Measurements from ENCODE around the gene CCT3. TPM values are rescaled to one million over a fixed set of nuclear protein-coding genes. Genes with fewer than 3 reads are reported as not detected.

Gene CCT3
- total and polyA plus RNA-seq, 4 donors = 74.5 to 144 (median 119) TPM

- 94% methylated on average over 9 of the region's 9 CpGs for WGBS
- Histone ChIP-seq H3K27ac (ENCODE audit: low read depth in 1 of 2, low read length in 2 of 2) (no peak overlapping the region), H3K36me3 (ENCODE audit: control insufficient read depth in 4 of 4, insufficient read depth in 3 of 4, low read depth in 1 of 4, low read length in 3 of 4) (peaks cover 19 to 90% (median 76%) of the 10 kb centered on the region in 4 donors), H3K9ac (ENCODE audit: low read depth in 1 of 2, low read length in 2 of 2) (no peak overlapping the region), H3K27me3 (ENCODE audit: control insufficient read depth in 4 of 4, insufficient read depth in 4 of 4, low read length in 3 of 4) (no peaks in the 10 kb centered on the region), H3K9me3 (ENCODE audit: control insufficient read depth in 4 of 4, low read length in 3 of 4) (no peaks in the 10 kb centered on the region), H3K4me1 (ENCODE audit: control insufficient read depth in 4 of 4, insufficient read depth in 4 of 4, low read length in 3 of 4) (peaks cover 0 to 5% (median 2%) of the 10 kb centered on the region in 4 donors), H3K4me3 (ENCODE audit: low read depth in 1 of 3, low read length in 3 of 3) (no peak overlapping the region)
- DNase-seq (ENCODE audit: low spot score) = no peak
- no peak for TF ChIP-seq HNF4G (IDR thresholded peaks at IDR 0.05)
Measured at GRCh38 chr1:156263288-156263655, 74.8 kb downstream of the CCT3 start.

- WGBS = 89% methylated on average over 9 of the region's 9 CpGs
- no peak for TF ChIP-seq EGR1 (IDR thresholded peaks at IDR 0.05; ENCODE audit: low read depth in 2 of 2)
- TF ChIP-seq HNF4A (conservative IDR thresholded peaks at IDR 0.05) = no peak
- TF ChIP-seq ZBTB33 (IDR thresholded peaks at IDR 0.05) = no peak
- TF ChIP-seq GABPA (IDR thresholded peaks at IDR 0.05 in 1 of 2, conservative IDR thresholded peaks at IDR 0.05 in 1 of 2) = no peak
- TF ChIP-seq FOXA2 (IDR thresholded peaks at IDR 0.05) = no peak
- no peak for TF ChIP-seq YY1 (IDR thresholded peaks at IDR 0.05)
- TF ChIP-seq TAF1 (conservative IDR thresholded peaks at IDR 0.05) = no peak
- TF ChIP-seq MAX (IDR thresholded peaks at IDR 0.05) = no peak
- TF ChIP-seq RXRA (IDR thresholded peaks at IDR 0.05) = no peak
- DNase-seq (ENCODE audit: low spot score) = no peak
- Histone ChIP-seq H3K27me3 (ENCODE audit: control insufficient read depth in 4 of 4, insufficient read depth in 4 of 4, low read length in 3 of 4) (no peaks in the 10 kb centered on the region), H3K4me1 (ENCODE audit: control insufficient read depth in 4 of 4, insufficient read depth in 4 of 4, low read length in 3 of 4) (peaks cover 0 to 5% (median 2%) of the 10 kb centered on the region in 4 donors), H3K36me3 (ENCODE audit: control insufficient read depth in 4 of 4, insufficient read depth in 3 of 4, low read depth in 1 of 4, low read length in 3 of 4) (peaks cover 16 to 90% (median 76%) of the 10 kb centered on the region in 4 donors), H3K9me3 (ENCODE audit: control insufficient read depth in 4 of 4, low read length in 3 of 4) (no peaks in the 10 kb centered on the region), H3K9ac (ENCODE audit: low read depth in 1 of 2, low read length in 2 of 2) (no peak overlapping the region), H3K4me3 (ENCODE audit: low read depth in 1 of 3, low read length in 3 of 3) (no peak overlapping the region), H3K27ac (ENCODE audit: low read depth in 1 of 2, low read length in 2 of 2) (no peak overlapping the region)
Measured at GRCh38 chr1:156262461-156263287, 75.4 kb downstream of the CCT3 start.

- Histone ChIP-seq H3K27ac (ENCODE audit: low read depth in 1 of 2, low read length in 2 of 2) (no peak overlapping the region), H3K36me3 (ENCODE audit: control insufficient read depth in 4 of 4, insufficient read depth in 3 of 4, low read depth in 1 of 4, low read length in 3 of 4) (peaks cover 16 to 88% (median 66%) of the 10 kb centered on the region in 4 donors), H3K4me3 (ENCODE audit: low read depth in 1 of 3, low read length in 3 of 3) (no peak overlapping the region), H3K4me1 (ENCODE audit: control insufficient read depth in 4 of 4, insufficient read depth in 4 of 4, low read length in 3 of 4) (peaks cover 0 to 5% (median 2%) of the 10 kb centered on the region in 4 donors), H3K27me3 (ENCODE audit: control insufficient read depth in 4 of 4, insufficient read depth in 4 of 4, low read length in 3 of 4) (no peaks in the 10 kb centered on the region), H3K9ac (ENCODE audit: low read depth in 1 of 2, low read length in 2 of 2) (no peak overlapping the region), H3K9me3 (ENCODE audit: control insufficient read depth in 4 of 4, low read length in 3 of 4) (no peaks in the 10 kb centered on the region)
- 96% methylated on average over 2 of the region's 2 CpGs for WGBS
- no peak for DNase-seq (ENCODE audit: low spot score)
- TF ChIP-seq ATF3 (IDR thresholded peaks at IDR 0.05) = no peak
Measured at GRCh38 chr1:156260896-156261295, 77.2 kb downstream of the CCT3 start.

All from liver (tissue), 9 donors.